Small intestine (tissue), 16 donors: ENCODE results near the gene MED17. TPM values are rescaled to one million over a fixed set of nuclear protein-coding genes. Genes with fewer than 3 reads are reported as not detected.

Source experiments
- DNase-seq, 2 donors: peaks; one replicate each; pipeline versions ENCODE4 v3.0.0 to v3.0.0-alpha.2; 2013
- FAIRE-seq: peaks from 2 replicates; lab custom pipeline; 2012; peaks lifted over from hg19 to GRCh38; lab: Jason Lieb, UNC
- H3K27ac ChIP-seq, 3 donors: one replicate each; pipeline ENCODE4 v1.5.1; 2013; ENCODE audit warnings: low read length in 2 of 3, mild to moderate bottlenecking in 2 of 3, control low read depth in 1 of 3, inconsistent platforms in 1 of 3, low read depth in 1 of 3, moderate library complexity in 1 of 3
- H3K27me3 ChIP-seq, 3 donors: one replicate each; pipeline ENCODE4 v1.6.1; 2013; ENCODE audit warnings: low read length in 3 of 3, inconsistent platforms in 1 of 3; ENCODE audit not compliant: control insufficient read depth in 3 of 3, insufficient read depth in 3 of 3
- H3K36me3 ChIP-seq, 3 donors: one replicate each; pipeline ENCODE4 v1.6.1; 2013; ENCODE audit warnings: low read length in 3 of 3, inconsistent platforms in 1 of 3, low read depth in 1 of 3, mild to moderate bottlenecking in 1 of 3, moderate library complexity in 1 of 3; ENCODE audit not compliant: control insufficient read depth in 3 of 3, insufficient read depth in 2 of 3
- H3K4me1 ChIP-seq, 3 donors: one replicate each; pipeline ENCODE4 v1.6.1; 2013; ENCODE audit warnings: low read length in 2 of 3, inconsistent platforms in 1 of 3, low read depth in 1 of 3, mild to moderate bottlenecking in 1 of 3, moderate library complexity in 1 of 3; ENCODE audit not compliant: control insufficient read depth in 3 of 3, insufficient read depth in 2 of 3
- H3K4me3 ChIP-seq, 3 donors: one replicate each; pipeline ENCODE4 v1.5.1; 2013; ENCODE audit warnings: low read length in 3 of 3, control low read depth in 1 of 3, inconsistent platforms in 1 of 3, low read depth in 1 of 3, mild to moderate bottlenecking in 1 of 3, moderate library complexity in 1 of 3
- H3K9me3 ChIP-seq, 2 donors: one replicate each; pipeline ENCODE4 v1.6.1; 2013; ENCODE audit warnings: low read depth in 1 of 2, low read length in 1 of 2; ENCODE audit not compliant: control insufficient read depth in 2 of 2, insufficient read depth in 1 of 2
- WGBS, 3 donors: extraction: QIAGEN DNeasy Blood & Tissue Kit; methylation state at CpG; one replicate each; pipeline ENCODE4 v1.1.7; 2013; 5-methylcytosine and 5-hydroxymethylcytosine counted together
- long read RNA-seq, 10 donors: transcript quantifications; one replicate each; lab custom pipeline, GENCODE V29; 2026
- polyA plus RNA-seq, 4 donors: library from polyadenylated mRNA; stranded (reverse) in 3 of 4; unstranded in 1 of 4; fragments of 200-250 nt in 3 of 4; fragments of 120-200 nt in 1 of 4; gene quantifications; one replicate each; pipeline versions ENCODE4 v1.2.1 to v1.2.3, GENCODE V29; 2013
- donor health status: healthy with polysubstance abuse.
- donor health status: control.
- donor health status: control.
- donor health status: Bipolar disorder and iron deficiency.
- donor health status: healthy.

MED17 gene, protein sequence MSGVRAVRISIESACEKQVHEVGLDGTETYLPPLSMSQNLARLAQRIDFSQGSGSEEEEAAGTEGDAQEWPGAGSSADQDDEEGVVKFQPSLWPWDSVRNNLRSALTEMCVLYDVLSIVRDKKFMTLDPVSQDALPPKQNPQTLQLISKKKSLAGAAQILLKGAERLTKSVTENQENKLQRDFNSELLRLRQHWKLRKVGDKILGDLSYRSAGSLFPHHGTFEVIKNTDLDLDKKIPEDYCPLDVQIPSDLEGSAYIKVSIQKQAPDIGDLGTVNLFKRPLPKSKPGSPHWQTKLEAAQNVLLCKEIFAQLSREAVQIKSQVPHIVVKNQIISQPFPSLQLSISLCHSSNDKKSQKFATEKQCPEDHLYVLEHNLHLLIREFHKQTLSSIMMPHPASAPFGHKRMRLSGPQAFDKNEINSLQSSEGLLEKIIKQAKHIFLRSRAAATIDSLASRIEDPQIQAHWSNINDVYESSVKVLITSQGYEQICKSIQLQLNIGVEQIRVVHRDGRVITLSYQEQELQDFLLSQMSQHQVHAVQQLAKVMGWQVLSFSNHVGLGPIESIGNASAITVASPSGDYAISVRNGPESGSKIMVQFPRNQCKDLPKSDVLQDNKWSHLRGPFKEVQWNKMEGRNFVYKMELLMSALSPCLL
- polyA plus RNA-seq = 10 to 100 TPM in 2 of 4 donors, 1 to 10 TPM in 2; 8.5 to 32.7 (median 11.0) TPM
- long read RNA-seq, donor 1, full-length matches to known transcripts = 7 of 7 reads
- long read RNA-seq, donor 1, partial matches to known transcripts = 0 of 7 reads
- long read RNA-seq, donor 1, other reads (novel, unspliced or antisense) = 0 of 7 reads
- long read RNA-seq, donor 2, full-length matches to known transcripts = 3 of 3 reads
- long read RNA-seq, donor 2, partial matches to known transcripts = 0 of 3 reads
- long read RNA-seq, donor 2, other reads (novel, unspliced or antisense) = 0 of 3 reads
- long read RNA-seq, donor 3, partial matches to known transcripts = 0 of 1 reads
- long read RNA-seq, donor 3, other reads (novel, unspliced or antisense) = 0 of 1 reads
- long read RNA-seq, donor 4, partial matches to known transcripts = 0 of 1 reads
- long read RNA-seq, donor 4, other reads (novel, unspliced or antisense) = 0 of 1 reads
- long read RNA-seq, donor 5, full-length matches to known transcripts = 1 of 1 reads
- long read RNA-seq, donor 5, partial matches to known transcripts = 0 of 1 reads
- long read RNA-seq, donor 5, other reads (novel, unspliced or antisense) = 0 of 1 reads
- long read RNA-seq, donor 6, full-length matches to known transcripts = 5 of 5 reads
- long read RNA-seq, donor 6, partial matches to known transcripts = 0 of 5 reads
- long read RNA-seq, donor 6, other reads (novel, unspliced or antisense) = 0 of 5 reads
- long read RNA-seq, donor 7 = 0 reads
- long read RNA-seq, donor 8, full-length matches to known transcripts = 2 of 2 reads
- long read RNA-seq, donor 8, partial matches to known transcripts = 0 of 2 reads
- long read RNA-seq, donor 8, other reads (novel, unspliced or antisense) = 0 of 2 reads
- long read RNA-seq, donor 9, partial matches to known transcripts = 0 of 1 reads
- long read RNA-seq, donor 9, other reads (novel, unspliced or antisense) = 0 of 1 reads
- long read RNA-seq, donor 10, full-length matches to known transcripts = 6 of 6 reads
- long read RNA-seq, donor 10, partial matches to known transcripts = 0 of 6 reads
- long read RNA-seq, donor 10, other reads (novel, unspliced or antisense) = 0 of 6 reads

DNA sequence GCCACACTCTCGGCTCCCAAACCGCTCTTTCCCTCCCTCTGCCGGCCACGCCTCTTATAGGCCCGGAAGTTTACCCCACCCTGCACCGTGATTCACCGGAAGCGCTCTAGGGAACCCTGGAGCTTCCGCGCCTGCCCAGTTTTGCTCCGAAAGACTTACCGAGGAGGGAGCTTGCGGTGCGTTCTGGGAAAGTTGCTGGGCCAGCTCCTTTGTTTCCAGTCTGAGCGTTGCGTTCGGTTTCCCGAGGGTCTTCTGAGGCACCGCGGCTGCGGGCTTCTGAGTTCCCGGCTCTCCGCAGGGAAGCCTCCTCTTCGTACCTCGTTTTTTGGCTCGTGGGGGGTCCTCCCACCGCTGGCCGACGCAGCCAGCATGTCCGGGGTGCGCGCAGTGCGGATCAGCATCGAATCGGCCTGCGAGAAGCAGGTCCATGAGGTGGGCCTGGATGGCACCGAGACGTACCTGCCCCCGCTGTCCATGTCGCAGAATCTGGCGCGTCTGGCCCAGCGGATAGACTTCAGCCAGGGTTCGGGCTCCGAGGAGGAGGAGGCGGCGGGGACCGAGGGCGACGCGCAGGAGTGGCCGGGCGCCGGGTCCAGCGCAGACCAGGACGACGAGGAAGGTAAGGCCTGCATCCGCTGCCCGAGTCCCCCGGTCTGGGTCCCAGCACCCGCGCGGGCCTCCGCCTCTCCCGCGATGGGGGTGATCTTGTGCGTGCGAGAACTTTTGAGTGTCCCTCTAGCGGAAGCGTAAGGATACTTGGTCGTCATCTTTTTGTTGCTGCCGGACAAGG lies at the start of gene MED17:
Gene MED17 (plus strand): TSS at position 138 of the 790 bp plus-strand sequence. CDS start 232 bp downstream, at position 370.
- peak within 1 kb of the TSS; percentile 79 to 97 (median 88) for H3K4me3 ChIP-seq
- H3K4me1 ChIP-seq = peaks cover 2 to 5% (median 4%) of the 10 kb centered on the region in 3 donors
- no peak for FAIRE-seq
- 0 to 1% (median 0%) methylated on average over 61 to 72 of the region's 72 CpGs for whole genome bisulfite sequencing, 3 donors
- DNase-seq = peak; percentile 95 to 97
- H3K27me3 ChIP-seq = no peaks in the 10 kb centered on the region
- H3K9me3 ChIP-seq = no peaks in the 10 kb centered on the region
- peaks cover 0 to 9% (median 0%) of the 10 kb centered on the region in 3 donors for H3K36me3 ChIP-seq
- H3K27ac ChIP-seq = peak within 1 kb of the TSS; percentile 92 to 98 (median 97)

DNA sequence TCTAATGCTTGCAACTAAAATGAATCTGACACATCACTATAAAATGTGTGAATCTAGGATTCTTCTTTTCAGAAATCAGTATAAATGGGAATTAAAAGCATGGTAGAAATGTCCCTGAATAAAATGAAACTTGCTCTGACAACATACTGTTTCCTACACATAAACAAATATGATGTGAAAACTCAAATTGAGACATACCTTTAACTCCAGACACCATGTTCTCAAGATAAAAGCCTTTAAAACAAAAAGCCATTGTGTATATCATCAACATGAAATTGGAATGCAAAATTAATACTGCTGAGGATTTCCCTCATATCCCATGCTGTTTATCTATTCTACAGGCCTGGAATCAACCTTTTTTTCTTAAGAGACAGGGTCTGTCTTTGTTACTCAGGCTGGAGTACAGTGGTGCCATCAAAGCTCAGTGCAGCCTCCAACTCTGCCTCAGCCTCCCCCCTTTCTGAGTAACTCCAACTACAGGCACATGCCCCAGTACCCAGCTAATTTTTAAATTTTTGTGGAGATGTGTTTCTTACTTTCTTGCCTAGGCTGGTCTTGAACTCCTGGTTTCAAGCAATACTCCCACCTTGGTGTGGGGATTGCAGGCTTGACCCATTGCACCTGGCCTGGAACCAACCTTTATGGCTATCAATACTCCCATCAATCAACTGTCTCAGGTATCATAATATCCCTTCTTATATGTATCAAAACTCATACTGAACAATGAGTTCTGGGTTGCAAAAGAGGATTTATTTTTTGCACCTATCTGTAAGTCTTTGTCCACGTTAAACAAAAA lies 49.5 kb upstream of the MED17 start:
- 64 to 73% (median 64%) methylated on average over 1 of the region's 1 CpG for WGBS, 3 donors
- DNase-seq = no peak
- no peak overlapping the region for H3K4me3 ChIP-seq
- peaks cover 11 to 18% (median 15%) of the 10 kb centered on the region in 3 donors for H3K36me3 ChIP-seq
- FAIRE-seq = no peak
- no peaks in the 10 kb centered on the region for H3K9me3 ChIP-seq
- H3K27me3 ChIP-seq = no peaks in the 10 kb centered on the region
- no peak overlapping the region for H3K27ac ChIP-seq
- peaks cover 2 to 6% (median 4%) of the 10 kb centered on the region in 3 donors for H3K4me1 ChIP-seq

DNA sequence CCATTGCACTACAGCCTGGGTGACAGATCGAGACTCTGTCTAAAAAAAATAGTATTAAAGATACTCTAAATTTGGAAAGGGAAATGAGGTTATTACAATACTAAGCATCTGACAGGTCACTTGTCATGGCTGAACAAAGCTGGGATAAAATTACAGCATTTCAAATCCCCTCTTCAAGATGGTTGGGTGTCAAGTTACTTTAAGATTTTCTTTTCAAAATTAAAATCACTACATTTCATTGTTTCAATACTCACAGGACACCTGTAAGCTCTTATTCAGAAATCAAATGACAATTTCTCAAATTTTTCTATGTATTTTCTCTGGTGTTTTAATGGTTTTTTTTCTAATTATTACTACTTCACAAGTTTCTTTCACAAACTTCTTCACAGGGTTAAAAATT lies 48.5 kb upstream of the MED17 start:
- FAIRE-seq = no peak

DNA sequence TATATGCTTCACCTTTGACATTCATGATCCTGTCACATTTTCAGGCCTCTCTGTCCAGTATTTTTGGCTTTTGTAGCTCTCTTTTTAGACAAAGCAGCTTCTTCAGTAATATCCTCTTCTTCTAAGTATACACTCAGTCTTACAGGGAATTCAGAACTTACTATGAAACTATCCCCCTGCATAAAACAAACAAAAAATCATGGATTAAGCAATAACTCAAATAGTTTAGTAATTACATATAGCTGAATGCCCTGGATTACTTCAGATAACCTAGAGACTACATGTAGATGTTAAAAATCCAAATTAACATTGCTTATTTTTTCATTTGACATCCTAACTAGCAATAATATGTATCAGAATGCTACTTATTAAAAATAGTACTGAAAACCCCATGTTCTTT lies 48.0 kb upstream of the MED17 start:
- Histone ChIP-seq H3K9me3 (no peaks in the 10 kb centered on the region), H3K4me1 (peaks cover 2 to 6% (median 4%) of the 10 kb centered on the region in 3 donors), H3K27me3 (no peaks in the 10 kb centered on the region), H3K27ac (no peak overlapping the region), H3K4me3 (no peak overlapping the region), H3K36me3 (peaks cover 11 to 20% (median 15%) of the 10 kb centered on the region in 3 donors)
- FAIRE-seq (no peak), DNase-seq (no peak)

More for the DNA sequence above, 48.5 kb upstream of the MED17 start:
- WGBS, 3 donors = 76 to 79% (median 78%) methylated on average over 1 of the region's 1 CpG
- H3K4me1 ChIP-seq = peaks cover 2 to 6% (median 4%) of the 10 kb centered on the region in 3 donors
- H3K27ac ChIP-seq = no peak overlapping the region
- H3K4me3 ChIP-seq = no peak overlapping the region
- H3K9me3 ChIP-seq = no peaks in the 10 kb centered on the region
- no peaks in the 10 kb centered on the region for H3K27me3 ChIP-seq
- peaks cover 11 to 20% (median 16%) of the 10 kb centered on the region in 3 donors for H3K36me3 ChIP-seq
- DNase-seq = no peak

DNA sequence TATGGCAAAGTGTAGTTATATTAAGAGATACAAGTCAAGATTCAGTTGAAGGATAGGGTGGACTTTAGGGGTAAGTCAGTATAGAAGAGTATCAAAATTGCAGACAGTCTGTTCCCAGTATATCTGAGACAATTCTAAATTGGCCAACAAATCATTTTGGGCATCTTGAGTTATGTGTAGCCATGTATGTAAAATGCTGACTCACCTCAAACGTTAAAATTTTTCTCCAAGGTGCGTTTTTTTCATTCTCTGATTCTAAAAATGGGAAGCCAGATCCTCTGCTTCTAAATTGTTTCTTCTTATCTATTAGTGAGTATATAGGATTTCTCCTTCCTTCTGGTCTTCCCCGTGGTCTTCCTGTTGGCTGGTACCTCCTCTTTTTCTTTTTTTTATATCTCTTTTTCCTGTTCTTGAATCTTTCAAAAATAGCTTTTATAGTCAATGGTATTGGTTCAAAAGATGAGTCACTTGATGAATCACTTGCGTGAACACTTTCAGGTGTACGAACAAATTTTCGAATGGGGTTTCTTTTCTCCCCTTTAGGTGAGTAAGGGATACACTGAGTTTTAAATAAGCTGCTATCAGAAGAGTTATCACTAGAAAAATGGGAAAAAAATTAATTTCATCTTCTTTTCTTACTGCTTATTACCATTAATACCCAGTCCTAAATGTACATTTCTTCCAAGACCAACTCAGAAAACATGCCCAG lies 46.0 kb upstream of the MED17 start:
- peaks cover 2 to 6% (median 5%) of the 10 kb centered on the region in 3 donors for H3K4me1 ChIP-seq
- no peak for DNase-seq
- 26 to 39% (median 34%) methylated on average over 6 of the region's 6 CpGs for WGBS, 3 donors
- no peaks in the 10 kb centered on the region for H3K9me3 ChIP-seq
- peak overlapping the region in 1 of 3 donors; percentile 38 for H3K4me3 ChIP-seq
- no peak overlapping the region for H3K27ac ChIP-seq
- peaks cover 12 to 23% (median 12%) of the 10 kb centered on the region in 3 donors for H3K36me3 ChIP-seq
- no peaks in the 10 kb centered on the region for H3K27me3 ChIP-seq
- FAIRE-seq = no peak

DNA sequence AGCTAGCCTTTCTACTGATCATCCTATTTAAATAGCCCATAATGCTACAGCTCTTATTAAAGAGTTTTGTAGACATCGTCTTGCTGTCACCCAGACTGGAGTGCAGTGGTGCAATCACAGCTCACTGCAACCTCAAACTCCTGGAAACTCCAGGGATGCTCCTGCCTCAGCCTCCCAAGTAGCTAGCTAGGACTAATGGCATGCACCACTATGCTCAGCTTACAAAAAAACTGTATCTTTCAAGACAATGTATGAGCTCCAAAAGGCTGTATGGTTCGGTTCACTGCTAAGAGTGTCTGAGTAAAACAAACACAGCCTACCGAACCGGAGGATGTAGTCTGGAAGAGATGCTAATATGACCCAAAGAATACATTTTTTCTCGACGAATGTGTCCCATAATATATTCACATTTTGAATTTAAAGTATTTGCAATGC lies 45.4 kb upstream of the MED17 start:
- H3K9me3 ChIP-seq = no peaks in the 10 kb centered on the region
- WGBS, 3 donors = 12 to 35% (median 18%) methylated on average over 6 of the region's 6 CpGs
- no peak overlapping the region for H3K27ac ChIP-seq
- no peak for FAIRE-seq
- H3K36me3 ChIP-seq = peaks cover 9 to 25% (median 15%) of the 10 kb centered on the region in 3 donors
- DNase-seq = no peak
- H3K4me1 ChIP-seq = peaks cover 3 to 12% (median 9%) of the 10 kb centered on the region in 3 donors
- no peaks in the 10 kb centered on the region for H3K27me3 ChIP-seq
- H3K4me3 ChIP-seq = peak overlapping the region in 2 of 3 donors; percentile 38 to 94
